Activated CD4-positive, CD25-positive, alpha-beta regulatory T cell treated with anti-CD3 and anti-CD28 coated beads, Interleukin-2, amount 50 U/mL, for 72 hours (primary cell): Measurements from ENCODE around the gene SHD.
"Not testable (repeated sequence)": the region's sequence is repeated elsewhere in the genome, so short reads cannot be mapped to it uniquely, and the experiment has no call there.

Experiments
- DNase-seq: peaks from one replicate; pipeline ENCODE4 v3.0.0; 2021

The SHD gene

GRCh38 chr19:4278419-4279266 lies at the start of gene SHD:
SHD (plus strand) TSS chr19:4279266; CDS start chr19:4280064, 798 bp downstream.
- DNase-seq = no peak

- not testable (repeated sequence) for DNase-seq
These were observed 48.8 kb upstream of the SHD start for GRCh38 chr19:4230237-4230636.

GRCh38 chr19:4231521-4231920 lies 47.5 kb upstream of the SHD start:
- DNase-seq = not testable (repeated sequence)

- DNase-seq = not testable (repeated sequence)
These were observed 46.9 kb upstream of the SHD start for GRCh38 chr19:4232139-4232538.

GRCh38 chr19:4232614-4233281 lies 46.3 kb upstream of the SHD start:
- DNase-seq = no peak

GRCh38 chr19:4233282-4233853 lies 45.7 kb upstream of the SHD start:
- DNase-seq = peak; percentile 90

- DNase-seq = no peak
These were observed 44.8 kb upstream of the SHD start for GRCh38 chr19:4234142-4234861.

GRCh38 chr19:4234862-4235201 lies 44.2 kb upstream of the SHD start:
- no peak for DNase-seq

- not testable (repeated sequence) for DNase-seq
These were observed 41.6 kb upstream of the SHD start for GRCh38 chr19:4237510-4237909.

- no peak for DNase-seq
These were observed 40.2 kb upstream of the SHD start for GRCh38 chr19:4238831-4239230.

GRCh38 chr19:4241824-4242430 lies 37.1 kb upstream of the SHD start:
- no peak for DNase-seq

- DNase-seq = not testable (repeated sequence)
These were observed 33.1 kb upstream of the SHD start for GRCh38 chr19:4245938-4246337.

- peak; percentile 99 for DNase-seq
These were observed 32.1 kb upstream of the SHD start, which contains the start of gene YJU2 for GRCh38 chr19:4246767-4247593. YJU2 (plus strand) TSS chr19:4247080; CDS start chr19:4247147, 67 bp downstream.

GRCh38 chr19:4256563-4256962 lies 22.5 kb upstream of the SHD start:
- no peak for DNase-seq

- DNase-seq = no peak
These were observed 22.0 kb upstream of the SHD start for GRCh38 chr19:4257025-4257424.

- no peak for DNase-seq
These were observed 20.9 kb upstream of the SHD start for GRCh38 chr19:4258181-4258580.

GRCh38 chr19:4260613-4261191 lies 18.4 kb upstream of the SHD start:
- no peak for DNase-seq

GRCh38 chr19:4264812-4265211 lies 14.3 kb upstream of the SHD start:
- no peak for DNase-seq

GRCh38 chr19:4266253-4267000 lies 12.6 kb upstream of the SHD start:
- no peak for DNase-seq

- peak; percentile 67 for DNase-seq
These were observed 11.8 kb upstream of the SHD start for GRCh38 chr19:4267101-4267900.
